Heart right ventricle (tissue), 16 donors: ENCODE data around the gene BBS1. TPM values are rescaled to one million over a fixed set of nuclear protein-coding genes. Genes with fewer than 3 reads are reported as not detected.

Experiments
- ATAC-seq, 8 donors: fragments of 200-7000 bp; cut with Tn5 transposase; one replicate each; pipeline ENCODE4 v1.9.1; 2020; ENCODE audit warnings: mild to moderate bottlenecking in 8 of 8, moderate library complexity in 8 of 8, moderate number of reproducible peaks in 1 of 8
- DNase-seq, 2 donors: peaks; one replicate each; pipeline ENCODE4 v3.0.0-alpha.2; 2020
- H3K27ac ChIP-seq, 10 donors: fragments of 200-600 bp; sonication (generic) in 2 of 10; one replicate each; pipeline versions ENCODE4 v1.5.0 to v1.8.0; 2020 to 2022; ENCODE audit warnings: mild to moderate bottlenecking in 3 of 10
- H3K27me3 ChIP-seq, 7 donors: fragments of 200-600 bp; one replicate each; pipeline ENCODE4 v1.8.0; 2021 to 2022; ENCODE audit warnings: mild to moderate bottlenecking in 2 of 7
- H3K36me3 ChIP-seq, 9 donors: fragments of 200-600 bp; sonication (generic) in 1 of 9; one replicate each; pipeline versions ENCODE4 v1.5.0 to v1.8.0; 2020 to 2022; ENCODE audit warnings: mild to moderate bottlenecking in 2 of 9
- H3K4me1 ChIP-seq, 9 donors: fragments of 200-600 bp; sonication (generic) in 1 of 9; one replicate each; pipeline versions ENCODE4 v1.5.0 to v1.8.0; 2020 to 2022; ENCODE audit warnings: mild to moderate bottlenecking in 4 of 9
- H3K4me3 ChIP-seq, 10 donors: fragments of 200-600 bp; sonication (generic) in 2 of 10; one replicate each; pipeline versions ENCODE4 v1.5.0 to v1.8.0; 2020 to 2022; ENCODE audit warnings: mild to moderate bottlenecking in 7 of 10, moderate library complexity in 2 of 10
- H3K9me3 ChIP-seq, 11 donors: fragments of 200-600 bp in 10 of 11; sonication (generic) in 2 of 11; one replicate each; pipeline versions ENCODE4 v1.5.0 to v1.8.0; 2013 to 2022; ENCODE audit warnings: mild to moderate bottlenecking in 2 of 11, control low read depth in 1 of 11, moderate library complexity in 1 of 11
- WGBS, 2 donors: extraction: QIAGEN DNeasy Blood & Tissue Kit; methylation state at CpG; one replicate each; pipeline ENCODE4 v1.1.7; 2013; ENCODE audit warnings: inconsistent platforms in 1 of 2; 5-methylcytosine and 5-hydroxymethylcytosine counted together
- intact Hi-C, 10 donors: fragments of 100-400 bp; cut with DNase I; formaldehyde crosslinking; loops; one replicate each; pipeline versions ENCODE4 v1.11.1 to v1.14.2; 2022
- polyA plus RNA-seq, 2 donors: library from polyadenylated mRNA; stranded (reverse); fragments of 200-250 nt; gene quantifications; one replicate each; pipeline ENCODE4 v1.2.3, GENCODE V29; 2013
- total RNA-seq, 10 donors: library from RNA; stranded (reverse); fragmentation: NEBNext Ultra II Directional in 3 of 10; extraction: Animal tissue kit (Norgen Biotek cat#: 25700) in 3 of 10; gene quantifications; one replicate each; pipeline versions ENCODE4 v1.2.1 to v1.2.4, GENCODE V29; 2021 to 2023
- TF ChIP-seq, protein P1 (sequence below), 9 donors: fragments of 200-600 bp; sonication (generic) in 2 of 9; IDR thresholded peaks; one replicate each; pipeline versions ENCODE4 v1.5.0 to v1.8.0; 2021 to 2022; ENCODE audit warnings: antibody characterized with exemption in 9 of 9, mild to moderate bottlenecking in 5 of 9, moderate library complexity in 1 of 9
- donor health status: Arrhythmogenic right ventricular cardiomyopathy.
- donor health status: ischemic (EF 13 %, LVEDD 7.1; RV severe dilation, severe dysfunction).
- donor health status: healthy with polysubstance abuse.
- donor health status: DM: no; HTN: yes; CAD: no.
- donor health status: DM: no; HTN: no; CAD: no.
- donor health status: ischemic (EF 25% LVEDD 6.9; RV normal size, moderate dysfunction).
- donor health status: ischemic (EF 25% LVEDD 5.7; RV mildly dilated, moderate dysfunction).
- donor health status: healthy.
- donor health status: DM: yes; HTN: yes; CAD: no.
- donor health status: Ischemic cardiomyopathy.
- donor health status: ischemic (EF 35%, LVEDD 5.7; RV mildly dilated, moderate dysfunction).
- donor health status: nonischemic (EF 11% LVEDD 7.7; RV severe dilation, severe dysfunction).
- donor health status: DM: yes; HTN: yes; CAD: no.
- donor health status: PGD.
- donor health status: ischemic (EF 29% LVEDD 5.4; RV normal size, mild dysfunction).
- donor health status: nonischemic (EF 23%, LVEDD 6.1; RV moderate dilation, normal function).

Gene BBS1
- total and polyA plus RNA-seq, 12 donors: 9.6 to 23.9 (median 16.8) TPM

DNA sequence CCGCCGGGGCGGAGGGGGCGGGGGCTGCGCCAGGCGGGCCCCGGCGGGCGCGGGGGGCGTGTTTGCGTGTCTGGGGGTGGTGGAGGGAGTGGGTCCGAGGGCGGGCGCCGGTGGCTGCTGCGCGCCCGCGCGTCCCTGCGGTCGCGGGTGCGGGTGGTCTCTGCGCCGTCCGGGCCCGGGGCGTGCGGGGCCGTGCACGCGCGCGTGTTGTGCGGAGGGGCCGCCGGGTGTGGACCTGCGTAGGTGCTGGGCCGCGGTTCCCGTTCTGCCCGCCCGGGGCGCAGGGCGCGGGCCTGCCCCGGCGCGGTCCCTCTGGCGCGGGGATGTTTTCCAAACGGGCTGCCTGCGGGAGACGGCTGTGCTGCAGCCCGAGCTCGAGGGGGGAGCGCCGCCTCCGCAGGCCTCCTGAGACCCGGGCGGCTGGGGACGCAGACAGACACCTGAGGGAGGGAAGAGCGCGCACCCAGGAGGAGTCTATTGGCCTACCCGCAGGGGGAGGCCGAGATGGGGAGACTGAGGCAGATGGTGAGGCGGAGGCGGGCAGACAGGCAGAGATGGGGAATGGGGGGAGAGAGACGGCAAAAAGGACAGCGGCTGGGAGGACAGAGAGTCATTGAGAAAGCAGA, 43.3 kb upstream of the BBS1 start:
- Histone ChIP-seq H3K4me1 (peaks cover 0 to 30% (median 18%) of the 10 kb centered on the region in 9 donors), H3K4me3 (peak overlapping the region; percentile 16 to 97 (median 70)), H3K27ac (peak overlapping the region in 6 of 10 donors; percentile 30 to 81 (median 56)), H3K9me3 (peaks cover 0 to 10% (median 0%) of the 10 kb centered on the region in 11 donors), H3K27me3 (no peaks in the 10 kb centered on the region), H3K36me3 (peaks cover 0 to 22% (median 0%) of the 10 kb centered on the region in 9 donors)
- WGBS, 2 donors: 2 to 3% methylated on average over 57 to 72 of the region's 72 CpGs
- intact Hi-C loops: no loop called here
- TF ChIP-seq, protein P1, sequence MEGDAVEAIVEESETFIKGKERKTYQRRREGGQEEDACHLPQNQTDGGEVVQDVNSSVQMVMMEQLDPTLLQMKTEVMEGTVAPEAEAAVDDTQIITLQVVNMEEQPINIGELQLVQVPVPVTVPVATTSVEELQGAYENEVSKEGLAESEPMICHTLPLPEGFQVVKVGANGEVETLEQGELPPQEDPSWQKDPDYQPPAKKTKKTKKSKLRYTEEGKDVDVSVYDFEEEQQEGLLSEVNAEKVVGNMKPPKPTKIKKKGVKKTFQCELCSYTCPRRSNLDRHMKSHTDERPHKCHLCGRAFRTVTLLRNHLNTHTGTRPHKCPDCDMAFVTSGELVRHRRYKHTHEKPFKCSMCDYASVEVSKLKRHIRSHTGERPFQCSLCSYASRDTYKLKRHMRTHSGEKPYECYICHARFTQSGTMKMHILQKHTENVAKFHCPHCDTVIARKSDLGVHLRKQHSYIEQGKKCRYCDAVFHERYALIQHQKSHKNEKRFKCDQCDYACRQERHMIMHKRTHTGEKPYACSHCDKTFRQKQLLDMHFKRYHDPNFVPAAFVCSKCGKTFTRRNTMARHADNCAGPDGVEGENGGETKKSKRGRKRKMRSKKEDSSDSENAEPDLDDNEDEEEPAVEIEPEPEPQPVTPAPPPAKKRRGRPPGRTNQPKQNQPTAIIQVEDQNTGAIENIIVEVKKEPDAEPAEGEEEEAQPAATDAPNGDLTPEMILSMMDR (IDR thresholded peaks at IDR 0.05): peak in 4 of 9 donors; percentile 30 to 41 (median 34)
- DNase-seq (peak in 1 of 2 donors; percentile 49), ATAC-seq (peak in 3 of 8 donors; percentile 1 to 21 (median 4))

DNA sequence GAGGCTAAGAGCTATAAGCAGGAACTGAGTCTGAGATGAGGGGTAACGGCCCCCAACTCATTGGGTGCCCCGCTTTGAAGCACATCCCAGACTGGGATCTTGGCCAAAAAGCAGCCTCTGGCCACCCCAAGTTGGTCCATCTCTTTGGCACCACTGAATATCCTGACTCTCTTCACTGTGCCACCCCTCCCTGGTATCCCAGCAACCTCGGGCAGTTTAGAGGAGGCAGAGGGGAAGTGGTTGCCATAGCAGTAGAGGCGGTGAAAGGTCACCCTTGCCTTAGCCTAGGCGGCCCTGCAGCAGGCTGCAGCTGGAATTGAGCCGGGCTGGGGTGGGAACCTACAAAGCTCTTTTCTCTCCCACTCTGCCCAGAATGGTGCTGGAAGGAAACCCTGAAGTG, 42.7 kb upstream of the BBS1 start:
- H3K27me3 ChIP-seq: no peaks in the 10 kb centered on the region
- intact Hi-C loops: no loop called here
- peak overlapping the region in 9 of 10 donors; percentile 57 to 97 (median 71) for H3K4me3 ChIP-seq
- H3K36me3 ChIP-seq: peaks cover 0 to 28% (median 1%) of the 10 kb centered on the region in 9 donors
- 62% methylated on average over 6 of the region's 6 CpGs for WGBS, 2 donors
- no peak for DNase-seq
- peak overlapping the region in 2 of 10 donors; percentile 30 to 48 for H3K27ac ChIP-seq
- H3K9me3 ChIP-seq: peaks cover 0 to 7% (median 0%) of the 10 kb centered on the region in 11 donors
- peak in 1 of 8 donors; percentile 29 for ATAC-seq
- peaks cover 0 to 30% (median 18%) of the 10 kb centered on the region in 9 donors for H3K4me1 ChIP-seq
- TF ChIP-seq, protein P1 (IDR thresholded peaks at IDR 0.05): no peak

DNA sequence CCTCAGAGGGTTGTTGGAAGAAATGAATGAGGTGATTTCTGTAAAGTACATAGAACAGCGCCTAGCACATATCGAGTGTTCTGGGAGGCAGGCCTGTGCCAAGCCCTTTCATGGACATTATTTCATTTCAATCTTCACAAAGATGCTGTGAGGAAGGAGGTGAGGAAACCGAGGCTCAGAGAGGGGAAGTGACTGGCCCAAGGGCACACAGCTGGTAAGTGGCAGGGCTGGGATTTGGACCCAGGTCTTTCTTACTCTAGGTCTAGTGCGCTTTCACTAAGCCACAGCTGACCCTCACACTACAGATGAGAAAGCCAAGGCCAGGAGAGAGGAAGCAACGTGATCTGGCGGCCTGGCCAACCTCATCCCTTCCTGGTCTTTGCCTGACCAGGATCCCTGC, 41.7 kb upstream of the BBS1 start:
- no peak overlapping the region for H3K27ac ChIP-seq
- H3K36me3 ChIP-seq: peaks cover 0 to 37% (median 11%) of the 10 kb centered on the region in 9 donors
- no peaks in the 10 kb centered on the region for H3K9me3 ChIP-seq
- WGBS, 2 donors: 86 to 89% methylated on average over 6 of the region's 6 CpGs
- intact Hi-C loops: no loop called here
- H3K27me3 ChIP-seq: no peaks in the 10 kb centered on the region
- peaks cover 0 to 30% (median 18%) of the 10 kb centered on the region in 9 donors for H3K4me1 ChIP-seq
- DNase-seq (no peak), ATAC-seq (no peak)
- H3K4me3 ChIP-seq: no peak overlapping the region
- TF ChIP-seq, protein P1 (IDR thresholded peaks at IDR 0.05): no peak

DNA sequence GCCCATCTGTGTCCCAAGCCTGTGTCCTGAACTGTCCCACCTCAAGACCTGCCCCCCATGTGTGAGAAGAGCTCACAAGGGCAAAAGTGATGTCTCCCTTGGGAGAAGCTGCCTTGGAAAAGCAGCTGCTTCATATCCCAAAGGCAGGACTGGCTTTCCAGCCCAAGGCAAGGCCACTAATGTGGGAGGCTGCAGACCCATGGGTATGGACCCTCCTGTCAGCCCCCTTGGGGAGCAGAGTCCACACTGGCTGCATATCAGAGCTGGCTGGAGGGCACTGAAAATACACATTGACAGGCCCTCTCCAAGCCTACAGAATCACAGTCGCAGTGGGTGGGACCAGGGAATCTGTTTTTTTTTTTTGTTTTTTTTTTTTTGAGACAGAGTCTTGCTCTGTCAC, 41.0 kb upstream of the BBS1 start:
- WGBS, 2 donors: 88 to 93% methylated on average over 1 of the region's 1 CpG

More for the DNA sequence above, 41.0 kb upstream of the BBS1 start:
- intact Hi-C loops: no loop called here
- H3K27ac ChIP-seq: no peak overlapping the region
- TF ChIP-seq, protein P1 (IDR thresholded peaks at IDR 0.05): no peak
- H3K9me3 ChIP-seq: no peaks in the 10 kb centered on the region
- DNase-seq (no peak), ATAC-seq (no peak)
- H3K36me3 ChIP-seq: peaks cover 0 to 45% (median 11%) of the 10 kb centered on the region in 9 donors
- peaks cover 0 to 30% (median 18%) of the 10 kb centered on the region in 9 donors for H3K4me1 ChIP-seq
- H3K27me3 ChIP-seq: no peaks in the 10 kb centered on the region
- no peak overlapping the region for H3K4me3 ChIP-seq
